K562 (cell line): ENCODE data around the gene PPOX. TPM values are rescaled to one million over a fixed set of nuclear protein-coding genes. Genes with fewer than 3 reads are reported as not detected.

Experiments used
- ARID2 ChIP-seq: fragments of 450-650 bp; IDR thresholded peaks from 2 replicates; pipeline ENCODE4 v1.6.1; 2017; ENCODE audit warnings: antibody characterized with exemption, mild to moderate bottlenecking
- BRF1 ChIP-seq: IDR thresholded peaks from 3 replicates; pipeline ENCODE4 v1.6.1; 2011; ENCODE audit warnings: borderline replicate concordance, mild to moderate bottlenecking; ENCODE audit not compliant: insufficient read length; ENCODE audit errors: extremely low read depth
- CBFA2T2 ChIP-seq: fragments of 450-650 bp; conservative IDR thresholded peaks from 2 replicates; pipeline ENCODE4 v1.6.1; 2017; ENCODE audit warnings: mild to moderate bottlenecking
- CCAR2 ChIP-seq: fragments of 200-400 bp; formaldehyde crosslinking; IDR thresholded peaks from 2 replicates; pipeline ENCODE4 v1.6.1; 2017; ENCODE audit warnings: mild to moderate bottlenecking, low read depth, low read length
- CXXC5 ChIP-seq: fragments of 250-450 bp; sonication (Bioruptor Pico); IDR thresholded peaks from 2 replicates; pipeline ENCODE4 v1.8.0; 2022; ENCODE audit warnings: inconsistent platforms, mild to moderate bottlenecking, moderate library complexity
- DLX4 ChIP-seq: fragments of 250-450 bp; sonication (Bioruptor Pico); IDR thresholded peaks from 2 replicates; pipeline ENCODE4 v1.6.1; 2021; ENCODE audit warnings: mild to moderate bottlenecking
- ELF1 ChIP-seq: fragments of 200-800 bp; sonication (Bioruptor generic); IDR thresholded peaks from 2 replicates; pipeline ENCODE4 v1.6.1; 2016; ENCODE audit warnings: missing genetic modification characterization, missing compliant biosample characterization
- ELK3 ChIP-seq: fragments of 450-650 bp; formaldehyde crosslinking; IDR thresholded peaks from 2 replicates; pipeline ENCODE4 v1.4.0; 2020; ENCODE audit warnings: mild to moderate bottlenecking
- ETS1 ChIP-seq: conservative IDR thresholded peaks from 2 replicates; pipeline ENCODE4 v1.6.1; 2011; ENCODE audit warnings: low read depth, mild to moderate bottlenecking, low read length; ENCODE audit not compliant: control insufficient read depth
- HNRNPLL ChIP-seq: fragments of 200-400 bp; formaldehyde crosslinking; IDR thresholded peaks from 2 replicates; pipeline ENCODE4 v1.6.1; 2017; ENCODE audit warnings: low read length, low read depth, mild to moderate bottlenecking; ENCODE audit not compliant: poor library complexity, severe bottlenecking
- JUN ChIP-seq, 2 experiments: sonication (generic) in 1 of 2; formaldehyde crosslinking in 1 of 2; IDR thresholded peaks; 2 replicates each; pipeline versions ENCODE4 v1.6.1 to v1.8.0; 2012 to 2022; ENCODE audit warnings: borderline replicate concordance in 2 of 2, mild to moderate bottlenecking in 2 of 2, improper control_type of control experiment in 1 of 2, low read depth in 1 of 2, low read length in 1 of 2, missing genetic modification reagents in 1 of 2
- MAZ ChIP-seq, 2 experiments: fragments of 450-650 bp in 1 of 2; sonication (generic) in 1 of 2; formaldehyde crosslinking; IDR thresholded peaks in 1 of 2; conservative IDR thresholded peaks in 1 of 2; 2 replicates each; pipeline versions ENCODE4 v1.4.0 to v1.5.0; 2020; ENCODE audit warnings: mild to moderate bottlenecking in 1 of 2, missing genetic modification reagents in 1 of 2
- NFXL1 ChIP-seq: fragments of 450-650 bp; formaldehyde crosslinking; IDR thresholded peaks from 2 replicates; pipeline ENCODE4 v1.4.0; 2021; ENCODE audit warnings: mild to moderate bottlenecking
- POLR2A ChIP-seq: fragments of 450-650 bp; conservative IDR thresholded peaks from 2 replicates; pipeline ENCODE4 v1.6.1; 2016
- PRDM10 ChIP-seq: fragments of 450-650 bp; IDR thresholded peaks from 2 replicates; pipeline ENCODE4 v1.6.1; 2018; ENCODE audit not compliant: partially characterized antibody
- PTTG1 ChIP-seq: fragments of 450-650 bp; IDR thresholded peaks from 2 replicates; pipeline ENCODE4 v1.6.1; 2016; ENCODE audit warnings: low read depth, mild to moderate bottlenecking, missing genetic modification characterization, missing compliant biosample characterization
- SMAD4 ChIP-seq: fragments of 250-450 bp; sonication (Bioruptor Pico); conservative IDR thresholded peaks from 2 replicates; pipeline ENCODE4 v1.8.0; 2021; ENCODE audit warnings: inconsistent platforms, mild to moderate bottlenecking, moderate library complexity
- SMC3 ChIP-seq: conservative IDR thresholded peaks from 2 replicates; pipeline ENCODE4 v1.6.1; 2011; ENCODE audit warnings: low read depth, low read length, improper control_type of control experiment; ENCODE audit not compliant: insufficient read depth
- TCF15 ChIP-seq: fragments of 250-450 bp; sonication (Bioruptor Pico); IDR thresholded peaks from 2 replicates; pipeline ENCODE4 v1.8.0; 2022; ENCODE audit warnings: moderate library complexity, mild to moderate bottlenecking, inconsistent platforms
- ZNF134 ChIP-seq: fragments of 250-450 bp; sonication (Bioruptor Pico); conservative IDR thresholded peaks from 2 replicates; pipeline ENCODE4 v1.4.0; 2020
- ZNF253 ChIP-seq: fragments of 250-450 bp; sonication (Bioruptor Pico); conservative IDR thresholded peaks from 2 replicates; pipeline ENCODE4 v1.6.1; 2021; ENCODE audit warnings: mild to moderate bottlenecking
- ZNF766 ChIP-seq: fragments of 200-800 bp; sonication (Bioruptor generic); conservative IDR thresholded peaks from 2 replicates; pipeline ENCODE4 v1.6.1; 2016; ENCODE audit warnings: missing genetic modification characterization, missing compliant biosample characterization
- polyA plus RNA-seq, 8 experiments: library from polyadenylated mRNA; depleted of rRNA in 4 of 8; stranded (reverse) in 5 of 8; unstranded in 3 of 8; fragments of >200 nt; fragmentation: Nextera tagmentation in 2 of 8; fragmentation: Illumina TruSeq in 1 of 8; extraction: Ambion mirVana in 2 of 8; extraction: Trizol in 1 of 8; gene quantifications; 2 replicates each; pipeline versions ENCODE4 v1.2.1 to v1.2.3, GENCODE V29; 2011 to 2014; ENCODE audit warnings: inconsistent platforms in 1 of 8, missing spikeins in 1 of 8
- total RNA-seq, 7 experiments: library from RNA; depleted of rRNA in 6 of 7; stranded (reverse); fragments of >200 nt in 6 of 7; fragmentation: Illumina TruSeq in 2 of 7; extraction: Trizol in 2 of 7; gene quantifications; 2 replicates each; pipeline versions ENCODE4 v1.2.1 to v1.2.3, GENCODE V29; 2011 to 2021; ENCODE audit warnings: low replicate concordance in 1 of 7

The PPOX gene
- total and polyA plus RNA-seq, 9 of the 15 experiments (the other 6 are each of a cell fraction or from before 2014, with no cell fraction given), result 17.0 to 57.1 (median 38.9) TPM

- no peak for TF ChIP-seq ARID2
- peak; percentile 55 for TF ChIP-seq CXXC5 (CRISPR knock-in tag)
- TF ChIP-seq PRDM10, result peak; percentile 67
- TF ChIP-seq HNRNPLL, result no peak
- TF ChIP-seq SMAD4, result peak; percentile 73
- no peak for TF ChIP-seq SMC3
- TF ChIP-seq PTTG1, result no peak
- TF ChIP-seq ELK3 (CRISPR knock-in tag), result no peak
- TF ChIP-seq CBFA2T2, result 0 out of 2 replicates have a peak, but pooled peaks have one; percentile 14
- TF ChIP-seq NFXL1, result no peak
- no peak for TF ChIP-seq MAZ (CRISPR knock-in tag; conservative IDR thresholded peaks at IDR 0.05 in 1 of 2, IDR thresholded peaks at IDR 0.05 in 1 of 2)
- TF ChIP-seq CCAR2, result no peak
- peak; percentile 44; the same call in 1 of the 2 replicates for TF ChIP-seq ELF1 (tag)
- peak; percentile 62; the same call in 1 of the 2 replicates for TF ChIP-seq POLR2A
- TF ChIP-seq ETS1, result no peak
- no peak for TF ChIP-seq ZNF253 (CRISPR knock-in tag)
- TF ChIP-seq ZNF134, result no peak
- TF ChIP-seq ZNF766 (CRISPR knock-in tag), result no peak
- no peak for TF ChIP-seq JUN (IDR thresholded peaks at IDR 0.05; ENCODE audit: borderline replicate concordance, low read depth, low read length)
- TF ChIP-seq JUN (CRISPR knock-in tag; IDR thresholded peaks at IDR 0.05; ENCODE audit: borderline replicate concordance), result no peak
- TF ChIP-seq DLX4 (CRISPR knock-in tag), result no peak
- TF ChIP-seq BRF1, result no peak
- no peak for TF ChIP-seq TCF15 (CRISPR knock-in tag)
These were observed 4.2 kb upstream of the PPOX start (continued) for GRCh38 chr1:161162052-161162451.
